ENCODE measurements around the gene CNKSR1.
"Not testable (repeated sequence)": the region's sequence is repeated elsewhere in the genome, so short reads cannot be mapped to it uniquely, and the experiment has no call there.

The CNKSR1 gene

DNA sequence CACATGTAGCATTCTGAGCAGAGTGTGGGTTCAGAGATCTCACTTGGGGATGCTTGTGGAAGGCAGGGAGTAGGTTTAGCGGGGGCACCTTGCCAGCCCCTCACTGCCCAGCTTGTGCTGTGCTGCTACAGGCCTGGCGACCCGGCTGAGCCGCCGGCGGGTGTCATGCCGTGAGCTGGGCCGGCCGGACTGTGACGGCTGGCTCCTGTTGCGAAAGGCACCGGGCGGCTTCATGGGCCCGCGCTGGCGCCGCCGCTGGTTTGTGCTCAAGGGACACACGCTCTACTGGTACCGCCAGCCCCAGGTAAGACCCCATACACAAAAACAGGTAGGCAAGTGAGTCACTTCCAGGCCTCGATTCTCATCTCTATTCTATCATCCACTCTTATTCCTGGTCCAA, 7.6 kb downstream of the CNKSR1 start:
- no peak for DNase-seq

DNA sequence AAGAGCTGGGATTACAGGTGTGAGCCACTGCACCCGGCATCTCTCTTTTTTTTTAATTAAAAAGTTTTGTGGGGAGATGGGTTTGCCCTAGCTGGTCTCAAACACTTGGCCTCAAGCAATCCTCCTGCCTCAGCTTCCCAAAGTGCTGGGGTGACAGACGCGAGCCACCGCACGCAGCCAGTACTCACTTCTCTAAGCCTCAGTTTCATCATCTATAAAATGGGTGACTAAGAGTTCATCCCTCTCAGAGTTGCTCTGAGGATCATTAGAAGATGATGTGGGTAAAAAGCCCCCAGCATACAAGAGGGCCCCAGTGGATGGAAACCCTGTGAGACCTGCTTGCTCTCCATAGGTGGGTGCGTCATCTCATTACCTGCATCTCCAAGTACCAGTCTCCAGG, 10.6 kb downstream of the CNKSR1 start:
- DNase-seq, result no peak

DNA sequence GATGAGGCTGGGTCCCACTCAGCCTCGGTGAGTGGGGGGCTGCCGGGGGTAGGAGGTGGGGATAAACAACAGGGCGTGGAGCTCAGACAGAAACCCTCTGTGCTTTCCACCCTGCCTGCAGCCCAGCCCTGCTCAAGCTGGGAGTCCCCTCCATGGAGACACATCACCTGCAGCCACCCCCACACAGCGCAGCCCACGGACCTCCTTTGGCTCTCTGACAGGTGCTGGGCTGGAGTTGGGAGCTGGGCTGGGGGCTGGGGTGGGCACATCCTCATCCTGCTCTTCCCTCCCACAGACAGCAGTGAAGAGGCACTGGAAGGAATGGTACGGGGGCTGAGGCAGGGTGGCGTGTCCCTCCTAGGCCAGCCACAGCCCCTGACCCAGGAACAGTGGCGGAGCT, 11.2 kb downstream of the CNKSR1 start:
- no peak for DNase-seq

DNA sequence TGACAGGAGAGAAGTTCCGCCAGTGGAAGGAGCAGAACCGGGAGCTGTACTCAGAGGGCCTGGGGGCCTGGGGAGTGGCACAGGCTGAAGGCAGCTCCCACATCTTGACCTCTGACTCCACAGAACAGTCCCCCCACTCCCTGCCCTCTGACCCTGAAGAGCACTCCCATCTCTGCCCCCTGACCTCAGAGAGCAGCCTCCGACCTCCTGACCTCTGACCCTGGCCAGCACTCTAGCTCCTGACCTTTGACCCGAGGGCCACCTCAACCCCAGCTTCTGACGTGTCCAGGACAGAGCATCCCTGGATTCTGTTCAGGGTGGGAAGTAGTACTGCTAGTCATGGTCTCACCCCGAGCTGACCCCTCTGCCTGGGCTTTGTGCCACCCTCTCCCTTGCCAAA, 12.0 kb downstream of the CNKSR1 start:
- DNase-seq, result no peak

DNA sequence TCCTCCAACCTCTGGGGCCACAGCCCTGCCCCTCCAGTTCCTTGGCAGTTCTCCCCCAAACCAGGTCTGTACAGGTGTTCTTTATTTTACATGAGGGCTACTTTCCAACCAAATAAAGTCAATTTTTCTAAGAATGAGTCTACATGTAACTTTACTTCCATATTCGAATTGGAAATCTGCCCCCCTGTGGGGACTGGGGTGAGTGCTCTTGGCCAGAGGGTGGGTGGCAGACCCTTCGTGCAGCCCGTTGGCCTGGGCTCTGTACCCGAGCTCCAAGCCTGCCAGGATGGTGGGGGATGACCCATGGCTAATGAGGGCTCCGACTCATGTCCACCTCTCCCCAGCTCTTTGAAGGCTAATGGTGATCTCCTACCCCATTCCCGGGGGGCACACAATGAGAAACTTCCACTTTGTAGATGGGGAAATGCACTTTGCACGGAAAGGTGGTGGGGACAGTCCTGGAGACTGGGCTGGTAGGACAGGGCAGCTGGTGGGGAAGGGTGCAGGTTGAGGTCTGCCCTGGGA, 12.5 kb downstream of the CNKSR1 start:
- DNase-seq, result no peak

DNA sequence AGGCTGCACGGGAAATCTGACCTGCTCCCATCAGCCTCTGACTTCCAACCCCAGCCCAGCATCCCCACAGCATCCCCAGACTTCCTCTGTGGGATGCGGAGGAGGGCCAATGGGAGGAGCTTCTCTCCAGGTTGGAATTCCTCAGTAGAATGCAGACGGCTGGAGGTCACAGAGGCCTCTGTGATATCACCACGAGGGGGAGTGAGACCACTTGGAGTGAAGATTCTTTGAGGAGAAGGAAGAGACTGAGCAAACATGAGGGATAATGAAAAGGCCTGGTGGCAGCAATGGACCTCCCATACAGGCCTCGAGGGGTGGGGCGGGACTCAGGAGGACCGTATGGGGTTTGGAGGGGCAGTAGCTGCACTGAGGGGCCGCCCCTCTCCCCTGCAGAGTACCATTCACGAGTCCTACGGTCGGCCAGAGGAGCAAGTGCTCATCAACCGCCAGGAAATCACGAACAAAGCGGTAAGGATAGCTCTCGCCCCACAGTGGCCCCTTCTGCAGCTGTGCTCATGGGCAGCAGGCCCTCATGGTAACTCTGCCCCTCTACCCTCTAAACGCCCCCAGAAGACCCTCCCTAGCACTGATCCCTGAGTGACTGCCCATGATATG, 13.2 kb downstream of the CNKSR1 start, which contains the start of gene CATSPER4:
Gene CATSPER4, plus strand, starts transcription at position 230 of the 615 bp plus-strand sequence. Its CDS starts 26 bp downstream, at position 256.
- DNase-seq, result peak; percentile 44

DNA sequence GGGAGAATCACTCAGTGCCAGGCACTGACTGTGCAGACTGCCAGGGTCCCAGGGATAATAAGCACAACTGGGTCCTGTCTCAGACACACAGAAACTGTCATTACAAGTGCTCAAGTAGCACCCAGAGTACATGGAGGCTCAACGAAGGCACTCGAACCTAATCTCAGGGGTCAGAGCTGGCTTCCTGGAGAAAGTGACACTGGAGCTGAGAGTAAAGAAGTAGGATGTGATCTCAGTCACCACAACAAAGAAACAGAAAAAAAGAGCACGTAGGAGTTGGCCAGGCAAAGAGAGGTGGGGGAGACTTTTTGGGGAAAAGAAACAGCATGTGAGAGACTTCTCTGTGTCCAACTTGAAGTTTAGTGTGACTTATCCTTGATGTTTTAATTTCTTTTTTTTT, 14.4 kb downstream of the CNKSR1 start:
- no peak for DNase-seq

DNA sequence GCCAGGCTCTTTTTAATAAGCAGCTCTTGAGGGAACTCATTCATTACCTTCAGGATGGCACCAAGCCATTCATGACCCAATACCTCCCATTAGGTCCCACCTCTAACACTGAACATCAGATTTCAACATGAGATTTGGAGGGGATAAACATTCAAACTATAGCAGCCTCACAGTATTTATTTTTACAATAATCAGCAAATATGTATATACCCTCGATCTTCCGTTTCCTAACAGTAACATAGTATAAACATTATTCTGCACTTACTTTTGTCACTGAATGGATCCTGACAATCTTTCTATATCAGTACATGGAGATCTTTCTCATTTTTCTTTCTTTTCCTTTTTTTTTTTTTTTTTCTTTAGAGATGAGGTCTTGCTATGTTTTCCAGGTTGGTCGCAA, 18.5 kb downstream of the CNKSR1 start:
- no peak for DNase-seq

DNA sequence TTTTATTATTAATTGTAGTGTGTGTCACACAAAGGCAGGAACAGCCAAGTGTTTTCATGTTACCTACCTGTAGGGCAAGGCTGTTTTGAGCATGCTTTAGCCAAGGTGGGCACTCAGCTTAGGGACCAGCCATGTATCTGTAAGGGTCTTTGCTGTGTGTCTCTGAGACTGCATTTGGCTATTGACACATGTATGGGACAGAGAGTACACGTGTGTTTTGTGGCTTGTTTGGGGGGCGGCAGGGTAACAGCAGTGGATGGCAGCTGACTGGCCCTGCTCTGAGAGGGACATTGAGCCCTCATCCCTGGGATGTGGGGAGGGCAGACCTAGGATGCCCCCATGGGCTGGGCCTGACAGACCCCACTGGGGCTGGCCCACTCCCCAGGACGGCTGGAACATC, 20.0 kb downstream of the CNKSR1 start:
- DNase-seq, result no peak

DNA sequence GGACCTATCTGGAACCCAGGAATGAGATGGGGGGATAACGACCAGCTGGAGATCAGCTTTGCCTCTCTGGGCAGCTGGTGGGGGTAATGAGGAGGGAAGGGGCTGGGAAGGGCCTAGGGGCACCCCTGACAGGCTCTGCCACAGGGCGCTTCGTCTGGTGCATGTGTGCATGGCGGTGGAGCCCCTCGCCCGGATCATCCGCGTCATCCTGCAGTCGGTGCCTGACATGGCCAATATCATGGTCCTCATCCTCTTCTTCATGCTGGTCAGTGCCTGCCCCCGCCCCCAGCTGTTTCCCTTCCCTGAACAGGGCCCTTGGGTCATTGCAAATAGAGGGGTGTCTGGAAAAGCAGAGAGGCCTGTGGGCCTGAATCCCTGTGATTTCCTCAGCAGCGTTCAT, 20.5 kb downstream of the CNKSR1 start:
- no peak for DNase-seq

DNA sequence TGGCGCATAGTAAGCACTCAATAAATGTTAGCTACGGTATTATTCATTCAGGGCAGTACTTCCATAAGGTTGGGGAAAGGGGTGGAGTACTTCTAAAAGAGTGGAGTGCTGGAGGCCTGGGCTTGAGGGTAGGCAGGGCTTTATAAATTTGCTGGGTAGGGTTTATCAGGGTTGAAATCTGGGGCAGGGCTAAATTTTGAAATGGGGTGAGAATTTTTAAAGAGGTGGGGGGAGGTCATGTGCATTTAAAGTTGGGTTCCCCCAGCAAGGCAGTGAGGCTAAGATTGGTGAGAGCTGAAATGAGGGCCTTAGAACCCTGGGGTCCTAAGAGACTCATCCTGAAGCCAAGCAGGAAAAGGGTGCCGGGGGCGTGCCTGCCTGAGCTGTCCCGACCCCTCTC, 23.1 kb downstream of the CNKSR1 start:
- DNase-seq, result no peak

DNA sequence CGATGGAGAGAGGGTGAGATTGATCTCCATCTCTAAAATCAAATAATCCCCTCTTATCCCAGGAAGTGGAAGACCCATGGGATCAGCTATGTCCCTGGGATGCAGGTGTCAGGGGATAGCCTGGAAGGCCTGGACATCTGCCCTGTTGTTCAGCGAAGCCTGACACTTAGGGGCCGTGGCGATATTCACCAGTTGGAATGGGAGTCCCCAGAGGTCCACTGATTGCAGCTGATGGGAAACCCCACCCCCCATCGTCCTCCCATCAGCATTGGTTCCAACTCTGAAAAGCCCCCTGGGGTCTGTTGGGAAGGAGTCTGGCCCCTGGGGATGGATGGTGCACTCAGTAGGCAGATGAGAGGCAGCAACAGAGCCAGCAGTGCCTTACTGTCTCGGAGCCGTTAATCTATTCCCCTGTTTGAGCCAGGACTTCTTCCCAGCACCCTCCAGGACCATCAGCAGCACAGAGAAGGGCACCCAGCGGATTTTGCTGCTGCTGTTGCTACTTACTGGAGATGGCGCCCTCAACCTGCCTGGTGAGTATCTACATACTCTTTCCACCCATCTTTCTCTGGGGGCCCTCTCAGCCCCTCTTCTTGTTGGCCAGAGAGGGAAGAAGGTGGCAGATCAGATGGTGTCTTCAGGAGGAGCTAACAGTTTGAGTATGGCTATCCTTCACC, 26.5 kb downstream of the CNKSR1 start:
- no peak for DNase-seq

DNA sequence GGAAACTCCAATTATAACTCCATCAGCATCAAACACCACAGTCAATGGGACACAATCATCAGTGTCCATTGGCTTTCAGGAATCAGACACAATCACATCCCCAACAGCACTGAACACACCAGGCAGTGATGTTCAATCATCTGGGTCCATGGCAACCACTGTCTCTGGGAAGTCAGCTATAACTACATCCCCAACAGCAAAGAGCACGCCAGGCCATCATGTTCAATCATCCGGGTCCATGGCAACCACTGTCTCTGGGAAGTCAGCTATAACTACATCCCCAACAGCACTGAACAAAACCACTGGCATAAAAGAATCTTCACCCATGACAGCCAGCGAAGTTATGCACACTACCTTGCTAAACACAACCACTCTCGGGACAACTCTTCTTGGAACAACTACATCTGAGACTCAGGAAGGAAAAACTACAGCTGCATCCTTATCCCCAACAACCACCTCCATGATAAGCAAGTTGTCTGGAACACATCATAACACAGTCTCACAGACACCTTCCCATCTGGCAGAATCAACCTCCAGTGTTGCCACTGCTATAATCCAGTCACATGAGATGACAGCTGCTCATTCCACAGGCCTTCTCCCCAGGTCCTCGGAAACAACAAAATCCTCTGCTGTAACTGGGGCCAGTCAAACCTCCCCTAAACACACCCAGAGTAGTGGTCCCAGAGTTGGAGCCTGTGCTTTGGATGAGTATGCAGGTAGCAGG, 33.0 kb downstream of the CNKSR1 start:
- DNase-seq, result no peak

DNA sequence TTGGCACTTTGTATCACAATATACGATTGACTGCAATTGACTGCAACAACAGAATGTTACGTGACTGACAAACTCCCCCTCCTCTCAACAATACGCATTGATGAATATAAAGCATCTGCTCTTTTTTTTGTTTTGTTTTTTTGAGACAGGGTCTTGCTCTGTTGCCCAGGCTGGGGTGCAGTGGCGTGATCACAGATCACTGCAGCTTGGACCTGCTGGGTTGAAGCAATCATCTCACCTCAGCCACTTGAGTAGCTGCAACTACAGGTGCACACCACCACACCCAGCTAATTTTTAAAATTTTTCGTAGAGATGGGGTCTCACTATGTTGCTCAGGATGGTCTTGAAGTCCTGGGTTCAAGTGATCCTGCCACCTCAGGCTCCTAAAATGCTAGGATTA, 35.4 kb downstream of the CNKSR1 start:
- DNase-seq, result no peak

DNA sequence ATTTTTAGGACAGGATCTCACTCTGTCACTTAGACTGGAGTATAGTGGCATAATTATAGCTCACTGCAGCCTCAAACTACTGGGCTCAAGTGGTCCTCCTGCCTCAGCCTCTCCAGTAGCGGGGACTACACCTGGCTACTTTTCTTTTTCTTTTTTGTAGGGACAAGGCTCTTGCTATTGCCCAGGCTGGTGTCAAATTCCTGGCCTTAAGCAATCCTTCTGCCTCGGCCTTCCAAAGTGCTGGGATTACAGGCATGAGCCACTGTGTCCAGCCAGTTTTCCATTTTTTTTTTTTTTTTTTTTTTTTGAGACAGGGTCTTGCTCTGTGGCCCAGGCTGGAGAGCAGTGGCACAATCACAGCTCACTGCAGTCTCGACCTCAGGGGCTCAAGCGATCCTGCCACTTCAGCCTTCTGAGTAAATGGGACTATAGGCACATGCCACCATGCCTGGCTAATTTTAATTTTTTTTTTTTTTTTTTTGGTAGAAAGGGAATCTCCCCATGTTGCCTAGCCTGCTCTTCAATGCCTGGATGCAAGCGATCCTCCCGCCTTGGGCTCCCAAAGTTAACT, 36.1 kb downstream of the CNKSR1 start:
- no peak for DNase-seq

DNA sequence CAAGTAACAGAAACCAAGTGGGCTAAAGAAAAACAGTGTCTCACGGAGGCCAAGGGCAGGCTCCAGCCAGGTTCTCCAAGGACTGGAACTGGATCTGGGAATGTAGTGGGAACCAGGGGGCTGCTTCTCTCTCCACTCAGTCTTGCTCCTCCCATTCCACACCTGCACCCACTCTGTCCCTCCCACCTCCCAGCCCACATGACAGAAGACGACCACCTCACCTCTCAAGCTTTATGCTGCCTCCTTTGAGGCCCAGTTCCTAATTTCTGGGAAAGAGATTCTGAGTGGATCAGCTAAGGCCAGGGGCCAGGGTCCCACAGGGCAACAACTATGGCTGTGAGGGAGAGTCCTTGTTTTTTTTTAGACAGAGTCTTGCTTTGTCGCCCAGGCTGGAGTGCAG, 38.0 kb downstream of the CNKSR1 start:
- DNase-seq, result no peak

DNA sequence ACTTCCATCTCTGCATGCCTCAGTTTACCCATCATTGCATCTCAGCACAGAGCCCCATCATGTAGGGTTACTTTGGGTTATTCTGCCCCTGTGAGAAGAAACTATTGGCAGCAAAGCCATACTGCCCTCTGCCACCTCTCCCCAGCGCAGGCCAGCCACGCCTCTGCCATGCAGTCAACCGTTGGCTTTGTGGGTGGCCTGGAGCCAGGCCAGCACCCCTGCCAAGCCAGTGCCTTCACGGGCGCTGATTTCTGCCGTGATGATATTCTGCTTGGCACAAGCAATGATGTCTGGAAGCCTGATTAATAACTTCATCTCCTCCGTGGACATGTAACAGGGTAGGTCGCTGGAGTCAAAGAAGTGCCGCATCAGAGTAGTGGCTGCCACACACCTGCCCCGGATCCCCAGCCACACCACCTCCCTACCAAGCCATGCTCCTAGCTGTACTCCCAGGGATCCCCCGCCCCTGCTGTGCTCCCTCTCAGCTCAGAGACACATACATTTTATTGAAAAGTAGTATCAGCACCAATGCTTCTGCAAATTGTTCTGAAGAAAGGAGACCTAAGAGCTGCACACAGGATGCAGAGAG, 41.7 kb downstream of the CNKSR1 start:
- peak; percentile 74 for DNase-seq

DNA sequence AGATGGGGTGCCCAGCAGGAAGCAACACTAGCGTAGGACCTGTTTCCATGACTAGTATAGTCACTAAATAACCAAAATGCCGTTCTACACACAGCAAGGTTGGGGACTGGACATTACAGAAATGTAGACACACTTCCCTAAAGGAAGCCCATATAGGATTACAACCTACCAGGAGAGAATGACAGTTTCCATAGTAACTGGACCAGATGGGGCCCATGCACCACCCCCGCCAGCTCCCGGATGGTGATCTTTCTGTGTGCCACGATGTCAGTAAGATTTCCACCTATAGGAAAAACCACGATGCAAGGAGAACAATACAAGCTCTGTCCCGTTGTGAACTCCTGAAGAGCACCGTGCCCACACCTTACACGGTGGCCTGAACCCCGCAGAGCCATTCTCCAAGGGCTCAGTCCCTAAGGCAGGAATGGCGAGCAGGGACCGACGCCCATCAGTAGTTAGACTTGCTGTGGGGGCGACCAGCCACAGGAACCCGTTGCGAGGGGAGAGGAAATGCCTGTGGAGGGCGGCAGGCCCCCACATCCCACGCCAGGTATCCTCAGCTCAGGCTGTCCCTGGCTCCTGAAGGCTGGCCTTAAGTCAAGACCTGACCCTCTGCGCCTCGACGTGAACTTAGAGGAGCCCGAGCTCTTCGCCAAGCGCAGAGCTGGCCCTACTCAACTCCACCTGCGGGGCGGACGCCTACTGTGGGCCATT, 43.1 kb downstream of the CNKSR1 start:
- no peak for DNase-seq

DNA sequence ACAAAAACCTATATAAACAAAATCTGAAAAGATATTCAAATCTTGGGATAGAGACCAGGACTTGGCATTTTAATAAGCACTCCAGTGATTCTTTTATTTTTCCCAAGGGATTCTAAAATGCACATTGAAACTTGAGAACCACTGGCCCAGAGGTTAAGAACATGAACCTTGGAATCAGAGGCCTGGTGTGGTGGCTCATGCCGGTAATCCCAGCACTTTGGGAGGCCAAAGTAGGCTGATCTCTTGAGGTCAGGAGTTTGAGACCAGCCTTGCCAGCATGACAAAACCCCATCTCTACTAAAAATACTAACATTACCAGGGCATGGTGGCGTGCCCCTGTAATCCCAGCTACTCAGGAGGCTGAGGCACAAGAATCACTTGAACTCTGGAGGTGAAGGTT, 43.8 kb downstream of the CNKSR1 start:
- no peak for DNase-seq

DNA sequence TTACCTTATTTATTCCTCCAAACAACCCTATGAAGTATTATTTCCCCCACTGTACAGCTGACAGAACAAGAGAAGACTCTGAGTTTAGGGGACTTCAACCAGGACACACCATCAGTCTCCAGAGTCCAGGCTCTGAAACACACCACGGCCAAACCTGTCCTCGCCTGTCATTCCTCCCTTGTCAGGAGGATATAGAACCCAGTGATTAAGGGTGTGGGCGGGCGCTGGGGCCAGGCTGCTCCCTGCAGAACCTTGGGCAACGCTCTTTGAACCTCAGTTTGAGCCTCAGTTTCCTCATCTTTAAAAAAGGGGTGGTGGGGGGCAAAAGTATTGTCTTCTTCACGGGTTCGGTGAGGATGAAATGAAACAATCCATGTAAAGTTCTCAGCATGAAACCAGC, 47.3 kb downstream of the CNKSR1 start:
- DNase-seq, result no peak

DNA sequence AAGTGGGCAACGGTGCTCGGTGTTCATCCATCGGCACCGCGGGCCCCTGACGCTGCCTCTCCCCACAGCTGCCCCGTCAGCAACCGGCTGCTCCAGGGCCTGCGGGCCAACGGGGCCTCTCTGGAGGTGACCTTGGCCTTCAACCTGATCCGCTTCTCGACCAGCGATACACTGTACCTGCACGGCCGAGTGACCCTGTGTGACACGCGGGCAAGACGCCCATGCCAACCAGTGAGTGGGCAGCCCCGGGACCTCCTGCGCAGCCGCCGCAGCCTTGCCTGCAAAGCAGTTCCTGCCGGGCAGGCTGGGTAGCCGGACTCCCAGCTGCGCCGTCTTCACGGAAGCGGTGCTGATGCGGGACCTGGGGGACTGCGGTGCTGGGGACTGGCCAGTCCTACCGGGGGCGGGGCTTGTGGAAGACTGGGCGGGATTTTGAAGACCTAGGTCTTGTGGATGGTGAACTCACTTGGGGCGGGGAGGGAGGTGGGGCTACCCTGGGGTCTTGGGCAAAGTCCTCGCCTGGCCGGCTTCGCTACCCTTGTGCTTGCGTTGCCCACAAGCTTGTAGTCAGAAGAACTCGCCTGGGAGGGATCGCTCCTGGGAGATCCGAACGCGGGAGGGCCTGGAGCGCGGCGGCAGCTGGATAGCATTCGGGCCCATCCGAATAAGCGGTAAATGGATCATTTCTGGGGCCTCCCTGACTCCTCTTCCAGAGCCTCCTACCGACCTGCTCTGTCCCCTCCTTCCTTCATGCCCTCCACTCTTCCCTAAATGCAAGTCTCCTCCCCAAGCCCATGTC, 47.9 kb downstream of the CNKSR1 start:
- no peak for DNase-seq

DNA sequence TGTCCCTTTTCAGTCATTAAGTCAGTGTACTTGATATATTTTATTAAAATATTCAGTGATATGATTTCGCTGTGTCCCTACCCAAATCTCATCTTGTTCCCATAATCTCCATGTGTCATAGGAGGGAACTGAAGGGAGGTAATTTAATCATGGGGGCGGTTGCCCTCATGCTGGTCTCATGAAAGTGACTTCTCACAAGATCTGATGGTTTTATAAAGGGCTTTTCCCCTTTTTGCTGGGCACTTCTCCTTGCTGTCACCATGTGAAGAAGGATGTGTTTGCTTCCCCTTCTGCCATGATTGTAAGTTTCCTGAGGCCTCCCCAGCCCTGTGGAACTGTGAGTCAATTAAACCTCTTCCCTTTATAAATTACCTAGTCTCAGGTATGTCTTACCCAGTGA, 53.4 kb downstream of the CNKSR1 start:
- not testable (repeated sequence) for DNase-seq
